HG03108 (cell line): ENCODE results near the gene EYS.

ENCODE experiments used
- ATAC-seq: cut with Tn5 transposase; IDR thresholded peaks from one replicate; pipeline ENCODE4 v1.9.1; 2021; ENCODE audit warnings: moderate library complexity; ENCODE audit not compliant: unreplicated experiment

EYS gene

GRCh38 chr6:64750910-64751309, 956.1 kb downstream of the EYS start:
- no peak for ATAC-seq

DNA sequence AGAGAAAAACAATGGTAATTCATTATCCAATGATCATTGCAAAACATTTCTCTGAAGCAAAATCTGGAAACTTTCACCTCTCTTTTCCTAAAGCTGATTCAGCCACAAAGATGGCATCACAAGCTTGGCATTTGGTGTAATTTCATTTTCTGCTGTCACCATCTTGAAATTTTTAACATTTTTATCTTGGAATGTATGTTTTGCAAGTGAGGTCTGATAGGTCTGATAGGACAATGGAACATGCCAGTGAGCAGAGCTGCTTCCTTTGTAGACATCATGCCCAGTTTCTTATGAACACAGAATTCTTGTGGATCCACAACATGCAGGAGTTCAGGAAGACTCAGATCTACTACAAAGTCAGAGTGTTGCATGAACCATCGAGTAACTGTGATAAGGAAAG, 969.6 kb downstream of the EYS start:
- no peak for ATAC-seq

- no peak for ATAC-seq
Observed at GRCh38 chr6:64736421-64736950, 970.5 kb downstream of the EYS start.

DNA sequence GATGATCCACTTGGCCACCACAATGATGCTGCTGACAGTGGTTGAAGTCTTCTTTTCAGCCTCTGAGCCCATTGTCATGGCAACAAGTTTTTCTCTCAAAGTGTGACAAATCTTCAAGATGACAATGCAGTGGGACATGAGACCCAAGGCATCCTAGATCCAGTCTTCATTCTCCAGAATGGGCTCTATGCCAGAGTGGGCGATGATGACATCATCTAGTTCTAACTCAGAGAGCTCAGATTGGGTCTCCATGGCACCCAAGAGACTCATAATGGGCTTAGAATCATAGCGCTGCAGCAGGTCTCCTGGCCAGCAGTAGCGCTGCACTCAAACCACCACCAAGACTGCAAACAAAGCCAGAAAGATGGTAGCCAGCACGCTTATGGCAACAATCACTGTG, 973.6 kb downstream of the EYS start:
- no peak for ATAC-seq

DNA sequence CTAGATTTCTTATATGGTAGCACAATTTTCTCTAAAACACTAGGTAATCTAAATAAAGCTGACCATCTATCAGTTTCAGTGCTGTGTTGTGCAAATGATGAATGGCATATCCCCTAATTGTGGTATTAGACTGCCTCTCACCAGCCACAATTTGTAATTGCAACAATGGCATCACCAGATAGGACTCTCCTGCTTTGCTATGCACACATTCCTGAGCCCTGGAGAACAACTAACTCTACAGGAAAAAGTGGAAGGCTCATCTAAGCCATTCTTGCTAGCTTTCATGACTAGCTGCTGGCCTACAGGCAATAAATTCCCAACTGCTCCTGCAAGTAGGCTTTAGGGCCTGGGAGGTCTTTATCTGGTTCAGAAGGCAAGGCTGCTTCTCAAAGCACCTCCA, 974.1 kb downstream of the EYS start:
- ATAC-seq, result no peak

- no peak for ATAC-seq
Observed at GRCh38 chr6:64729522-64729921, 977.5 kb downstream of the EYS start.

GRCh38 chr6:64727075-64727474, 980.0 kb downstream of the EYS start:
- ATAC-seq, result no peak

- ATAC-seq, result no peak
Observed at GRCh38 chr6:64724091-64724490, 982.9 kb downstream of the EYS start.

- no peak for ATAC-seq
Observed at GRCh38 chr6:64723327-64724058, 983.5 kb downstream of the EYS start.

- no peak for ATAC-seq
Observed at GRCh38 chr6:64721865-64722264, 985.2 kb downstream of the EYS start.

DNA sequence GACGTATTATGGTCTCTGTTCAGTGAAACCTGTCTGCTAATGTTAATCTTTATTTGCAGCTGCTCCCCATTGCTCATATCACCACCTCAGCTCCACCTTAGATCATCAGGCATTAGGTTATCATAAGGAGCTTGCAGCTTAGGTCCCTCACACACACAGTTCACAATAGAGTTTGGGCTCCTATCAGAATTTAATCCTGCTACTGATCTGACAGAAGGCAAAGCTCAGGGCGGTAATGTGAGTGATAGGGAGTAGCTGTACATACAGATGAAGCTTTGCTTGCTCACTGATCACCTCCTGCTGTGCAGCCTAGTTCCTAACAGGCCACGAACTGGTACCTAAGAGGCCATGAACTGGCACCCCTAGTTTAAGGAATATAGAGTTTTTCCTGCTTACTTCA, 989.7 kb downstream of the EYS start:
- no peak for ATAC-seq

DNA sequence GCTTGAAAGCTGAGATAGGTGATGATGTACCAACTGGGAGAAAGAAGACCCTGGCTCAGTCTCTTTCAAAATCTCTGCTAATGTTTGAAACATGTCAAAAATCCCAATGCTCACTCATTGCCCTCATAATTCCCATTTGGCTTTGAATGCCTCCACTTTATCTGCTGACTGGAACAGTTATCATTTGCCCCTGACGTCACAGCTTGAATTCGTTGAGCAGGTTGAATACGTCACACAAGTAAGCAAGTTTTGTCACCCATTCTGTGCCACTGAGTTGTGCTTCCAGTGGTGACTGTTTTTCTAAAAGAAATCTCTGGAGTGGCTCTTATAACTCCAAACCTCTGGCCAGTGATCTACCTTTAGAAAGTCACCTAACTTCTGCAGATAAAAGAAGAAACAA, 991.4 kb downstream of the EYS start:
- no peak for ATAC-seq

GRCh38 chr6:64714073-64714472, 993.0 kb downstream of the EYS start:
- no peak for ATAC-seq

- ATAC-seq, result no peak
Observed at GRCh38 chr6:64713175-64713574, 993.9 kb downstream of the EYS start.

GRCh38 chr6:64712606-64713005, 994.4 kb downstream of the EYS start:
- ATAC-seq, result no peak

GRCh38 chr6:64703922-64704321, 1003.1 kb downstream of the EYS start:
- ATAC-seq, result no peak

- ATAC-seq, result no peak
Observed at GRCh38 chr6:64696053-64696452, 1011.0 kb downstream of the EYS start.

DNA sequence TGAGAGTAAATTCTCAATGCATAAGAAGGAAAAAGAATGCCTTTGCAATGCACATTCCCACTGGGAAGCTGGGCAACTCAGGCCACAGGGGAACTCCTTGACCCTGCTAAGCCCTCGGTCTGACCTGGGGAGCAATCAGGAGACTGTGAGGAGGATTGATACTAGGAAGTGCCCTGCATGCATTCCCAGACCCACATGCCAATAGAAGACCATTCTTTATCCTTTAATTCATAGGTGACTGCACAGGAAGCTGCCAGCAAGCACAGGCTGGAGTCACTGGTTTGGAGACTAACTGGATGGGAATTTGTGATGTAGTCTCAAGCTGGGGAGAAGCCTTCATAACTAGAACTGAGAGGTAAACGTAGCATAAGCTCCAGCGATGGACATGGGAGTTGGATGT, 1012.7 kb downstream of the EYS start:
- ATAC-seq, result no peak

DNA sequence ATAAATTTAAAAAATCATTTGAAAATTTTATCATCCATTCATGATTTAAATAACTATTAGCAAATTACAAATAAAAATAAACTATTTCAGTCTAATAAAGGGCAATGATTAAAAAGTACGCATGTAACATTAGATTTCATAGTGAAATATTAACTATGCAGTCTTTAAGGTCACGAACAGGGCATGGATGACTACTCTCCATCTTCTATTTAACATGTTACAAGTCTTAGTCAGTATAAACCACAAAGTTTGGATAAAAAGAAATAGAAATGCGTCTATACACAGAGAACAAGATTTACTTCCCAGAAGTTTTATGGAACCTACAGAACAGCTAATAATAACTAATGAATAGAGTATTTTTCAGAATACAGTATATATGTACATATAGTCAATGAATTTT, 1016.0 kb downstream of the EYS start:
- no peak for ATAC-seq

GRCh38 chr6:64685401-64685800, 1021.6 kb downstream of the EYS start:
- ATAC-seq, result no peak

- no peak for ATAC-seq
Observed at GRCh38 chr6:64683682-64684081, 1023.3 kb downstream of the EYS start.

DNA sequence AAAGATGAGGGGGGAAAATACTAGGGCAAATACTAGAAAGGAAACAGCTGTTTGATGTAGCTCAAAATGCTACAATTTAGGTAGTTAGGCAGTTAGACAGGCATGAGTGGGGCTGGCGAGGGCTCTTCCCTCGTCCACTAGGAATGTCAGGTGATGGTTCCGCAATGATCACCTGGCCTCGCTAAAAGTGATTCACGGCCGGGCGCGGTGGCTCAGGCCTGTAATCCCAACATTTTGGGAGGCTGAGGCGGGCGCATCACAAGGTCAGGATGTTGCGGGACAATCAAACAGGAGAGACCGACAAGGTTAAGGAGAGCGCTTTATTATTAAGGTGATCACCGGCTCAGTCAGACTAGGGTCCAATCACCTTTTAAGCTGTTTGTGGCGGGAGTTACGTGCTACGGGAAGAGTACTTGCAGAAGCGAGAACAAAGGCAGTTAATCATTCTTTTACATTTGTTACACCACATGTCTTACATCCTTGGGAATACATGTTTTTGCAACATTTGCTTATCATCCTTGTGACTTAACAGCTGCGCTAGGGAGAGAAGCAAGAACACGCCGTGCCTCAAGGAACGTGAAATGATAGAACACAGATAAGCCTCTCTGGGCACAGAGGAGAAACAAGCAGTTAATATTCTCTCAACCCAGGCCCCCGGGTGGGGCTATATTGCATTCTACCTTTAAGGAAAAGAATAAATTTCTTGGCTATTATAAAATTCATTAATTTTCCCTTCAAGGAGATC, 1025.4 kb downstream of the EYS start:
- no peak for ATAC-seq
